H9 (cell line): ENCODE data around the gene PAQR5. TPM values are rescaled to one million over a fixed set of nuclear protein-coding genes. Genes with fewer than 3 reads are reported as not detected.
A peak's percentile ranks its signal among the peaks of the same experiment; 100 is the strongest.

ENCODE experiments used
- DNase-seq: peaks from one replicate; pipeline ENCODE4 v3.0.0-alpha.2; 2017
- H2AFZ ChIP-seq: one replicate; pipeline ENCODE4 v1.6.1; 2013; ENCODE audit warnings: mild to moderate bottlenecking, low read length, control low read depth, moderate library complexity
- H2AK5ac ChIP-seq: 2 replicates; pipeline ENCODE4 v1.6.1; 2013; ENCODE audit warnings: low read length, control low read depth, mixed read lengths; ENCODE audit not compliant: insufficient read length
- H2BK120ac ChIP-seq: one replicate; pipeline ENCODE4 v1.6.1; 2013; ENCODE audit warnings: low read depth, mild to moderate bottlenecking, low read length, control low read depth, inconsistent platforms; ENCODE audit not compliant: poor library complexity, severe bottlenecking
- H2BK12ac ChIP-seq: 2 replicates; pipeline ENCODE4 v1.6.1; 2013; ENCODE audit warnings: low read length, control low read depth, mixed read lengths, low read depth; ENCODE audit not compliant: insufficient read length
- H2BK15ac ChIP-seq: 2 replicates; pipeline ENCODE4 v1.6.1; 2013; ENCODE audit warnings: low read depth, low read length, control low read depth
- H2BK20ac ChIP-seq: one replicate; pipeline ENCODE4 v1.6.1; 2013; ENCODE audit warnings: low read depth, mild to moderate bottlenecking, low read length, control low read depth, inconsistent platforms; ENCODE audit not compliant: poor library complexity, severe bottlenecking
- H2BK5ac ChIP-seq: 2 replicates; pipeline ENCODE4 v1.6.1; 2013; ENCODE audit warnings: low read length, control low read depth, mixed read lengths; ENCODE audit not compliant: insufficient read length
- H3K14ac ChIP-seq: 2 replicates; pipeline ENCODE4 v1.6.1; 2013; ENCODE audit warnings: low read length, control low read depth; ENCODE audit not compliant: insufficient read depth
- H3K18ac ChIP-seq: 2 replicates; pipeline ENCODE4 v1.6.1; 2013; ENCODE audit warnings: low read depth, mild to moderate bottlenecking, mixed read lengths, low read length, control low read depth; ENCODE audit not compliant: insufficient read length
- H3K23ac ChIP-seq: 2 replicates; pipeline ENCODE4 v1.6.1; 2013; ENCODE audit warnings: low read length, control low read depth, mixed read lengths, low read depth; ENCODE audit not compliant: insufficient read length
- H3K23me2 ChIP-seq: 2 replicates; pipeline ENCODE4 v1.6.1; 2013; ENCODE audit warnings: low read depth, mild to moderate bottlenecking, mixed read lengths, low read length, control low read depth; ENCODE audit not compliant: insufficient read length, poor library complexity, severe bottlenecking
- H3K27ac ChIP-seq: 2 replicates; pipeline ENCODE4 v1.5.1; 2013; ENCODE audit warnings: low read length, control low read depth, mixed read lengths, low read depth; ENCODE audit not compliant: insufficient read length
- H3K27me3 ChIP-seq: 2 replicates; pipeline ENCODE4 v1.6.1; 2013; ENCODE audit warnings: low read length, control low read depth, inconsistent platforms; ENCODE audit not compliant: insufficient read depth
- H3K4ac ChIP-seq: 2 replicates; pipeline ENCODE4 v1.6.1; 2013; ENCODE audit warnings: low read depth, mild to moderate bottlenecking, control low read depth, inconsistent platforms, low read length, moderate library complexity
- H3K4me1 ChIP-seq: 2 replicates; pipeline ENCODE4 v1.6.1; 2013; ENCODE audit warnings: low read length, control low read depth, inconsistent platforms; ENCODE audit not compliant: insufficient read depth
- H3K4me2 ChIP-seq: 2 replicates; pipeline ENCODE4 v1.6.1; 2013; ENCODE audit warnings: low read length, control low read depth, mixed read lengths; ENCODE audit not compliant: insufficient read length, insufficient read depth
- H3K56ac ChIP-seq: 2 replicates; pipeline ENCODE4 v1.6.1; 2013; ENCODE audit warnings: low read depth, mild to moderate bottlenecking, mixed read lengths, low read length, control low read depth; ENCODE audit not compliant: insufficient read length
- H3K79me1 ChIP-seq: 2 replicates; pipeline ENCODE4 v1.6.1; 2013; ENCODE audit warnings: low read depth, mild to moderate bottlenecking, moderate library complexity, low read length, control low read depth, inconsistent platforms; ENCODE audit not compliant: insufficient read depth, poor library complexity, severe bottlenecking
- H3K79me2 ChIP-seq: 2 replicates; pipeline ENCODE4 v1.6.1; 2013; ENCODE audit warnings: low read length, control low read depth, inconsistent platforms; ENCODE audit not compliant: insufficient read depth
- H3K9ac ChIP-seq: 2 replicates; pipeline ENCODE4 v1.6.1; 2013; ENCODE audit warnings: low read length, control low read depth, mixed read lengths; ENCODE audit not compliant: insufficient read length; ENCODE audit errors: extremely low read depth
- H3K9me3 ChIP-seq: one replicate; pipeline ENCODE4 v1.6.1; 2013; ENCODE audit warnings: low read depth, low read length, inconsistent platforms; ENCODE audit not compliant: control insufficient read depth
- H3T11ph ChIP-seq: one replicate; pipeline ENCODE4 v1.6.1; 2013; ENCODE audit warnings: mild to moderate bottlenecking, low read length, control low read depth, inconsistent platforms
- H4K20me1 ChIP-seq: one replicate; pipeline ENCODE4 v1.6.1; 2013; ENCODE audit not compliant: control insufficient read depth, insufficient read length, insufficient read depth
- H4K5ac ChIP-seq: 2 replicates; pipeline ENCODE4 v1.6.1; 2013; ENCODE audit warnings: low read depth, mild to moderate bottlenecking, mixed read lengths, low read length, control low read depth; ENCODE audit not compliant: insufficient read length
- H4K8ac ChIP-seq: replicated peaks from 2 replicates; pipeline ENCODE4 v1.6.1; 2013; ENCODE audit warnings: low read length, control low read depth, mixed read lengths, low read depth; ENCODE audit not compliant: insufficient read length
- H4K91ac ChIP-seq: 2 replicates; pipeline ENCODE4 v1.6.1; 2013; ENCODE audit warnings: low read depth, mild to moderate bottlenecking, moderate library complexity, mixed read lengths, low read length, control low read depth; ENCODE audit not compliant: insufficient read length
- H3K27ac Mint-ChIP-seq, 3 experiments: 2 replicates in 2 of 3; 3 replicates in 1 of 3; pipeline ENCODE4 v1.8.0; 2020 to 2021; ENCODE audit warnings: mixed read lengths in 3 of 3, mild to moderate bottlenecking in 1 of 3, moderate library complexity in 1 of 3
- H3K27me3 Mint-ChIP-seq: 2 replicates; pipeline ENCODE4 v1.8.0; 2021; ENCODE audit warnings: low read depth, mild to moderate bottlenecking, moderate library complexity, mixed read lengths
- H3K36me3 Mint-ChIP-seq, 3 experiments: 2 replicates in 2 of 3; 3 replicates in 1 of 3; pipeline ENCODE4 v1.8.0; 2020 to 2021; ENCODE audit warnings: low read depth in 3 of 3, mixed read lengths in 3 of 3; ENCODE audit not compliant: insufficient read depth in 1 of 3
- H3K4me1 Mint-ChIP-seq, 2 experiments: 2 replicates each; pipeline ENCODE4 v1.8.0; 2020; ENCODE audit warnings: mixed read lengths in 2 of 2
- H3K4me3 Mint-ChIP-seq, 2 experiments: 2 replicates in 1 of 2; 3 replicates in 1 of 2; pipeline ENCODE4 v1.8.0; 2020 to 2021; ENCODE audit warnings: mild to moderate bottlenecking in 2 of 2, mixed read lengths in 2 of 2, moderate library complexity in 1 of 2
- H3K9me3 Mint-ChIP-seq, 2 experiments: 2 replicates in 1 of 2; 3 replicates in 1 of 2; pipeline ENCODE4 v1.8.0; 2020; ENCODE audit warnings: mild to moderate bottlenecking in 2 of 2, mixed read lengths in 2 of 2, moderate library complexity in 1 of 2
- CTCF ChIP-seq: fragments of 200-600 bp; sonication (generic); conservative IDR thresholded peaks from 3 replicates; pipeline ENCODE4 v1.8.0; 2021; ENCODE audit warnings: antibody characterized with exemption, mild to moderate bottlenecking
- WGBS: extraction: QIAGEN DNeasy Blood & Tissue Kit; methylation state at CpG from one replicate; pipeline ENCODE4 v1.1.7; 2013; ENCODE audit warnings: missing lambda C conversion rate, low lambda C conversion rate, mixed read lengths; ENCODE audit not compliant: insufficient read length; ENCODE audit errors: extremely low coverage; 5-methylcytosine and 5-hydroxymethylcytosine counted together
- total RNA-seq: library from RNA; stranded (reverse); gene quantifications from 2 replicates; pipeline ENCODE4 v1.2.1, GENCODE V29; 2021

Gene PAQR5
- total RNA-seq, 1 experiment from 2014 or later = 1.6 TPM

- no peak for TF ChIP-seq CTCF
- no peak overlapping the region for H2BK5ac ChIP-seq
- Mint-ChIP-seq H3K4me3 (no peak overlapping the region), H3K4me1 (peaks cover 33 to 37% of the 10 kb centered on the region in 2 experiments), H3K36me3 (peaks cover 0 to 3% (median 0%) of the 10 kb centered on the region in 3 experiments; a peak in 1 of 7 replicates), H3K27ac (peak overlapping the region in 1 of 3 experiments; percentile 24; a peak in 1 of 7 replicates), H3K9me3 (no peaks in the 10 kb centered on the region; a peak in 1 of 5 replicates), H3K27me3 (no peaks in the 10 kb centered on the region; the same call in none of the 2 replicates)
- no peak overlapping the region for H3K4ac ChIP-seq
- H3K4me1 ChIP-seq = peaks cover 4% of the 10 kb centered on the region
- H2AK5ac ChIP-seq = no peak overlapping the region
- no peak overlapping the region for H4K8ac ChIP-seq
- no peak overlapping the region for H2BK12ac ChIP-seq
- H3T11ph ChIP-seq = no peak overlapping the region
- no peak overlapping the region for H3K18ac ChIP-seq
- H2AFZ ChIP-seq = no peak overlapping the region
- no peak overlapping the region for H2BK20ac ChIP-seq
- no peak overlapping the region for H2BK120ac ChIP-seq
- H3K9me3 ChIP-seq = no peaks in the 10 kb centered on the region
- no peak overlapping the region for H3K56ac ChIP-seq
- no peak overlapping the region for H4K5ac ChIP-seq
- H3K4me2 ChIP-seq = no peak overlapping the region
- H3K23ac ChIP-seq = no peak overlapping the region
- no peak overlapping the region for H4K91ac ChIP-seq
- no peak overlapping the region for H2BK15ac ChIP-seq
- no peak overlapping the region for H3K14ac ChIP-seq
- no peak overlapping the region for H3K27ac ChIP-seq
- H3K9ac ChIP-seq = no peak overlapping the region
- WGBS = no CpG with 5 or more reads among the region's 3 CpGs
- DNase-seq = no peak
- no peaks in the 10 kb centered on the region for H4K20me1 ChIP-seq
- H3K27me3 ChIP-seq = no peaks in the 10 kb centered on the region; the same call in 1 of the 2 replicates
- no peaks in the 10 kb centered on the region for H3K79me2 ChIP-seq
- H3K23me2 ChIP-seq = no peaks in the 10 kb centered on the region
- H3K79me1 ChIP-seq = no peaks in the 10 kb centered on the region
These were observed 26.6 kb upstream of the PAQR5 start for GRCh38 chr15:69272139-69272538.
